HFFc6 (cell line): ENCODE data around the gene SIN3A. TPM values are rescaled to one million over a fixed set of nuclear protein-coding genes. Genes with fewer than 3 reads are reported as not detected.

ENCODE experiments used
- DNase-seq: peaks from one replicate; pipeline ENCODE4 v3.0.0-alpha.2; 2018
- H3K27ac Mint-ChIP-seq: 2 replicates; pipeline ENCODE4 v1.8.0; 2020; ENCODE audit warnings: mild to moderate bottlenecking, mixed read lengths
- H3K27me3 Mint-ChIP-seq: 2 replicates; pipeline ENCODE4 v1.8.0; 2021; ENCODE audit warnings: mild to moderate bottlenecking, moderate library complexity, mixed read lengths; ENCODE audit not compliant: insufficient read depth
- H3K36me3 Mint-ChIP-seq: 2 replicates; pipeline ENCODE4 v1.8.0; 2021; ENCODE audit warnings: low read depth, mixed read lengths
- H3K4me1 Mint-ChIP-seq: 2 replicates; pipeline ENCODE4 v1.8.0; 2020; ENCODE audit warnings: low read depth, mixed read lengths
- H3K4me3 Mint-ChIP-seq: 2 replicates; pipeline ENCODE4 v1.8.0; 2020; ENCODE audit warnings: mild to moderate bottlenecking, moderate library complexity, mixed read lengths
- H3K9me3 Mint-ChIP-seq: 2 replicates; pipeline ENCODE4 v1.8.0; 2020; ENCODE audit warnings: mild to moderate bottlenecking, mixed read lengths
- CTCF ChIP-seq: fragments of 200-600 bp; sonication (generic); IDR thresholded peaks from 2 replicates; pipeline ENCODE4 v1.5.0; 2021; ENCODE audit warnings: antibody characterized with exemption, mild to moderate bottlenecking
- total RNA-seq, 6 experiments: library from RNA; stranded (reverse); fragmentation: NEBNext Ultra II Directional; extraction: Animal tissue kit (Norgen Biotek cat#: 25700); gene quantifications; 2 replicates in 1 of 6; 3 replicates in 5 of 6; pipeline ENCODE4 v1.2.3, GENCODE V29; 2021

SIN3A gene
- total RNA-seq, 6 experiments from 2014 or later = 36.6 to 49.3 (median 39.8) TPM

GRCh38 chr15:75431270-75431669 lies 20.2 kb downstream of the SIN3A start:
- 0 out of 2 replicates have a peak overlapping the region, but pooled peaks have one; percentile 0 for H3K27ac Mint-ChIP-seq
- TF ChIP-seq CTCF = no peak
- H3K4me1 Mint-ChIP-seq = peaks cover 10% of the 10 kb centered on the region
- H3K9me3 Mint-ChIP-seq = no peaks in the 10 kb centered on the region
- peaks cover 2% of the 10 kb centered on the region; the same call in 1 of the 2 replicates for H3K27me3 Mint-ChIP-seq
- H3K4me3 Mint-ChIP-seq = no peak overlapping the region
- H3K36me3 Mint-ChIP-seq = peaks cover 15% of the 10 kb centered on the region
- no peak for DNase-seq

- H3K9me3 Mint-ChIP-seq = no peaks in the 10 kb centered on the region
- H3K27me3 Mint-ChIP-seq = peaks cover 2% of the 10 kb centered on the region; the same call in 1 of the 2 replicates
- TF ChIP-seq CTCF = no peak
- no peak overlapping the region for H3K27ac Mint-ChIP-seq
- DNase-seq = no peak
- H3K4me3 Mint-ChIP-seq = no peak overlapping the region
- H3K4me1 Mint-ChIP-seq = peaks cover 10% of the 10 kb centered on the region
- H3K36me3 Mint-ChIP-seq = peaks cover 8% of the 10 kb centered on the region; the same call in 1 of the 2 replicates
Observed at GRCh38 chr15:75430259-75430658, 21.2 kb downstream of the SIN3A start.

DNA sequence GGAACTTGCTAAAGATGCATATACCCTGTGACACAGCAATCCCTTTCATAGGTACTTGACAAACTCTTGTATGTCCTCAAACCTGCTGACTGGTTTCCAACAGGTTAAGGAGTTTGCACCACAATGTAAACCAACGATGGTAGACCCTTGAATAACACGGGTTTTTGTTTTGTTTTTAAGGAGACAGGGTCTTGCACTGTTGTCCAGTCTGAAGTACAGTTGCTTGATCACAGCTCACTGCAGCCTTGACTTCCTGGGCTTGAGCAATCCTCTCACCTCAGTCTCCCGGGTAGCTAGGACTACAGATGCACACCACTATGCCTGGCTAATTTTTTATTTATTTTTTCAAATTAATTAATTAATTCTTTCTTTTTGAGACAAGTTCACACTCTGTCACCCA lies 23.3 kb downstream of the SIN3A start:
- peaks cover 8% of the 10 kb centered on the region; the same call in 1 of the 2 replicates for H3K36me3 Mint-ChIP-seq
- H3K4me1 Mint-ChIP-seq = peaks cover 10% of the 10 kb centered on the region
- no peak overlapping the region for H3K27ac Mint-ChIP-seq
- no peak overlapping the region for H3K4me3 Mint-ChIP-seq
- H3K9me3 Mint-ChIP-seq = no peaks in the 10 kb centered on the region
- no peak for DNase-seq
- no peak for TF ChIP-seq CTCF
- H3K27me3 Mint-ChIP-seq = peaks cover 2% of the 10 kb centered on the region; the same call in 1 of the 2 replicates

- Mint-ChIP-seq H3K27ac (no peak overlapping the region), H3K36me3 (peaks cover 8% of the 10 kb centered on the region), H3K27me3 (peaks cover 2% of the 10 kb centered on the region; the same call in 1 of the 2 replicates), H3K9me3 (no peaks in the 10 kb centered on the region), H3K4me3 (no peak overlapping the region), H3K4me1 (peaks cover 1% of the 10 kb centered on the region)
- DNase-seq = no peak
- no peak for TF ChIP-seq CTCF
Observed at GRCh38 chr15:75425966-75426500, 25.5 kb downstream of the SIN3A start.

GRCh38 chr15:75422554-75422953 lies 28.9 kb downstream of the SIN3A start:
- TF ChIP-seq CTCF = no peak
- H3K4me3 Mint-ChIP-seq = no peak overlapping the region
- H3K4me1 Mint-ChIP-seq = peaks cover 9% of the 10 kb centered on the region
- H3K9me3 Mint-ChIP-seq = no peaks in the 10 kb centered on the region
- no peak for DNase-seq
- H3K27ac Mint-ChIP-seq = no peak overlapping the region
- peaks cover 7% of the 10 kb centered on the region; the same call in 1 of the 2 replicates for H3K36me3 Mint-ChIP-seq
- H3K27me3 Mint-ChIP-seq = no peaks in the 10 kb centered on the region
